ENCODE results near the gene MCF2L2.
"Not testable (repeated sequence)": the region's sequence is repeated elsewhere in the genome, so short reads cannot be mapped to it uniquely, and the experiment has no call there.

Gene MCF2L2

DNA sequence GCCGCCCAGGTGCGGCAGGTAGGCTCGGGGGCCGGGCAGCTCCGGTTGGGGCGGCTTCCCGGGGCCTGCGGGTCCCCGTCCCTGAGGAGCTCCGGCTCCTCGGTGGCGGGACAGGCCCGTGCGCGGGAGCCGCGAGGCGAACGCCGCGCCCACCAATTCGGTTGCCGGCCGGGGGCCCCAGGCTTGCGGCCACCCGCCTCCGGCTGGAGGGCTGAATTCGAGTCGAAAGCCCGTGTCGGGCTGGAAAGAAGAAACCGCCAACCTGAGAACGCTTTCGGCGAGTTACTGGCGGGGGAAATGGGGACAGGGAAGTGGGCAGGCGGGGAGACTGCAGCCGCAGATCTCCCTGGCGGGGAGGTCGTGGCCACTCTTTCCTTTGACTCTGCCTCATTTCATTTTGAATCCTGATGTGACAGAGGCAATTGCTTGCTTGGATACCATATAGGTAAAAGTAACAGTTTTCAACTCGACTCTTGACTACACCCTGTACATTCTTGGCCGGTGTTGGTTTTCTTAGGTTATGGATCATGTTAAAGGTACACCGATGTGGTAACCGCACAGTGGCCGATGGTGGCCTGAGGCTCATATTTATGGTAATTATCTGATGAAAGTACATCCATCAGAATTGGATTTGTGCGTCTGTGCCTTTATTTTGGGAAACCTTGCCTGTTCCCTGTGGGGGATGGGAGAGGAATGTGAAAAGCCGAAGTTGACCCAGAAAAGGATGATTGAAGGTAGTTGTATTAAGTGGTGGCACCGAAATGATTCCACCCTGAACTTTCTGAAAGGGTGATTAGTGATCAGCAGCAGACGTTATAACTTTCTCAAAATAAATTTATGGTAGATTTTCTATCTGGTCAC, 173.7 kb downstream of the MCF2L2 start:
- in situ Hi-C loops (cut with HindIII; ENCODE audit: low sequenced_read_pairs), result no loop called here

- in situ Hi-C loops (cut with HindIII; ENCODE audit: low sequenced_read_pairs), result no loop called here
These were observed 174.6 kb downstream of the MCF2L2 start for GRCh38 chr3:183253528-183254486.

DNA sequence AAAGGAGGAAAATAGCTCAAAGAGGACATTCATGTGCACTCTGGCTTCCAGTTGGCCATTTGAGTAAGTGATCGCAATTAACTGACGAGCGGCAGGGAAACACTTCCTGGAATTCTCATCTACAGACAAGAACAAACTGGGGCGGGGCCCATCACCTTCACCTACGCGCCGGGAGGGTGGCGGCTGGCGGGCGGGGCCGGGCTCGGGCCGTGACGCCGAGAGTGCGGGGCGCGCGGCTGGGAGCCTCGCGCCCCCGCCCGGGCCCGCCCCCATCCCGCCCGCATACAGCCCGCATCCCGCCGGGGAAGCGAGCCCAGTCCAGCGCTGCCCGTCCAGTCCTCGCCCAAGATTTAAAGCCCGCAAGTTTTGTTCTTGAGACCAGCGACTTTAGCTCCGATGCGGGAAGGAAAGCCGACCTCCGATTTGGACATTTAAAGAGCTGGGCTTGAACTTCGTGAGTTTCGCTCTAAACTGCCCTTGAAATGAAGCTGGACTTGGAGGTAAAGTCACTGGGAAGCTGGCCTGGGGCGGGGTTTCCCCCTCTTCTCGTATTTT, 175.4 kb downstream of the MCF2L2 start, which contains the start of gene B3GNT5:
Gene B3GNT5 (plus strand): TSS at position 281 of the 555 bp plus-strand sequence. CDS start 16,546 bp downstream, outside the sequence.
- in situ Hi-C loops (cut with HindIII; ENCODE audit: low sequenced_read_pairs), result no loop called here

GRCh38 chr3:183252118-183252782, 176.2 kb downstream of the MCF2L2 start:
- in situ Hi-C loops (cut with HindIII; ENCODE audit: low sequenced_read_pairs), result no loop called here

- in situ Hi-C loops (cut with HindIII; ENCODE audit: low sequenced_read_pairs), result no loop called here
These were observed 179.3 kb downstream of the MCF2L2 start for GRCh38 chr3:183249006-183249718.

DNA sequence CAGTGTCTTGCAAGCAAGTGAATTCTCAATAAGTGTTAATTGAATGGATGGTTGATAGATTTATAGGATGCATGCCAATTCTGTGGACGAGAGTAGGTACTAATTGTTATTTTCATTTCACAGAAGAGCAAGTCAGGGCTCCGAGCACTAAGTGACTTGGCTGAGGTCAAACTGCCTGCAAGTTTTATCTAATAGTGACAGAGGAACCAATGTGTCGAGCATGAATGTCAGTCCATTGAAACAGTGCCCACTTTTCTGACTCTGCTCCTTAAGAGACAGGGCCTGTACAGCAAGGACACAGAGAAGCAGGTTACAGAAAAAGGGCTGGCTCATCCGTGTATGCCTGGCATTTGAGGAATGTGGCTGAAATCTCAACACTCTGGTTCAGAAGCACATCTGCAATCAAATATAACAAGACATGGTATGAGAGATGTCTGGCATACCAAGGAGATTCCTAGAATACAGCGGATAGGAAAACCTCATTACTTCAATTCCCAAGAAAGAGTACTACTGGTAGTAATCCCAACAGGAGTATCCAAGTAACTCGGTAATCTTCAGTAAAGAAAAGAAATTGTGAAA, 181.3 kb downstream of the MCF2L2 start:
- in situ Hi-C loops (cut with HindIII; ENCODE audit: low sequenced_read_pairs), result no loop called here

GRCh38 chr3:183244981-183245476, 183.4 kb downstream of the MCF2L2 start:
- in situ Hi-C loops (cut with HindIII; ENCODE audit: low sequenced_read_pairs), result no loop called here

DNA sequence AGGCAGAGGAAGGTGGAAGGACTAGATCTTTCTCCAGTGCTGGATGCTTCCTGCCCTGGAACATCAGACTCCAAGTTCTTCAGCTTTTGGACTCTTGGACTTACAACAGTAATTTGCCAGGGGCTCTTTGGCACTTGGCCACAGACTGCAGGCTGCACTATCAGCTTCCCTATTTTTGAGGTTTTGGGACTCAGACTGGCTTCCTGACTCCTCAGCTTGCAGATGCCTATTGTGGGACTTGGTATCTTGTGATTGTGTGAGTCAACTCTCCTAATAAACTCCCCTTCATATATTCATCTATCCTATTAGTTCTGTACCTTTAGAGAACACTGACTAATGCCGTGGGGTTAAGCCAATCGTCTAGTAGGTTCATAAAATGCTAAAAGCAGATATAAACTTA, 184.2 kb downstream of the MCF2L2 start:
- in situ Hi-C loops (cut with HindIII; ENCODE audit: low sequenced_read_pairs), result no loop called here

- in situ Hi-C loops (cut with HindIII; ENCODE audit: low sequenced_read_pairs), result no loop called here
These were observed 186.0 kb downstream of the MCF2L2 start for GRCh38 chr3:183242431-183242830.

DNA sequence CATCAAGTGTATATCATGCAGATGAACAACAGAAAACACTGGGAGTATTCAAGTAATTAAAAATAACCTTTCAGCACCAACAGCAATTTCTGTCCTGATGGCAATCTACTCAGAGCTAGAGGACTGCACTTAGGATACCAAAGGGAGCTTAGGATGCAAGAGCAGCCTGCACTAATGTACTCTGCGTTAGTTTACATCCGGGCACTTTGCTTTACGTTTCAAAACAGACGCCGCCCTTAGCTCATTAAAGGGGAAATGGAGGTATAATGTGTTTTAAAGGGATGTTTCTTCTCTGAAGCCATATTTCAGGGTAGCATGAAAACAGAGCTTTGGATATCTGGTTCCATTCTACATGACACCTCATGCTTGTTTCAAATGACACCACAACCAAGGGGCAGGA, 189.4 kb downstream of the MCF2L2 start:
- in situ Hi-C loops (cut with HindIII; ENCODE audit: low sequenced_read_pairs), result no loop called here

DNA sequence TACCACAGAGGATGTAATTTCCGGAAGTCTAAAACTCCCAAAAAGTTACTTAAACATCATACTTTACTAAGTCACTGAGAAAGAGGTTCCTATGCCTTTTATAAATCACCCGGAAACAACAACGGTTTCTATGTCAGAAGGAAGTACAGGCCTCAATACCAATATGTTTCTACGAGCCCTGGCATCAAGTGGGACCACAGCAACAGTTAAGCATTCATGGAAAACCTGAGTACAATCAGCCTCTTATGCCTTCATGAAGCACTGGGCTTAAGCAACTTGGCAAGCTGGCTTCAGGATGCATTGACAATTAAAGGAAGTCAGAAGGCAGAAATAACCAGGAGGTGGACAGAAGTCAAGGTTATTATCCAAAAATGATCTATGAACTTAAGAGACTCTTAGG, 194.5 kb downstream of the MCF2L2 start:
- in situ Hi-C loops (cut with HindIII; ENCODE audit: low sequenced_read_pairs), result no loop called here

- in situ Hi-C loops (cut with HindIII; ENCODE audit: low sequenced_read_pairs), result no loop called here
These were observed 197.6 kb downstream of the MCF2L2 start for GRCh38 chr3:183230826-183231225.

- in situ Hi-C loops (cut with HindIII; ENCODE audit: low sequenced_read_pairs), result not testable (repeated sequence)
These were observed 198.2 kb downstream of the MCF2L2 start for GRCh38 chr3:183230251-183230650.

GRCh38 chr3:183229178-183229577, 199.2 kb downstream of the MCF2L2 start:
- in situ Hi-C loops (cut with HindIII; ENCODE audit: low sequenced_read_pairs), result no loop called here

- in situ Hi-C loops (cut with HindIII; ENCODE audit: low sequenced_read_pairs), result no loop called here
These were observed 200.8 kb downstream of the MCF2L2 start for GRCh38 chr3:183227586-183227985.

- in situ Hi-C loops (cut with HindIII; ENCODE audit: low sequenced_read_pairs), result no loop called here
These were observed 202.0 kb downstream of the MCF2L2 start for GRCh38 chr3:183226333-183226890.

- in situ Hi-C loops (cut with HindIII; ENCODE audit: low sequenced_read_pairs), result loop anchor here (25.0 kb wide), 1 partner anchor 88 kb away; no protein-coding TSS in a partner anchor
These were observed 204.0 kb downstream of the MCF2L2 start for GRCh38 chr3:183224180-183224970.

- in situ Hi-C loops (cut with HindIII; ENCODE audit: low sequenced_read_pairs), result loop anchor here (25.0 kb wide), 1 partner anchor 90 kb away; no protein-coding TSS in a partner anchor
These were observed 205.7 kb downstream of the MCF2L2 start for GRCh38 chr3:183222631-183223235.

Data from DLD1 (cell line).